HepG2 (cell line): ENCODE measurements around the gene EMILIN1. TPM values are rescaled to one million over a fixed set of nuclear protein-coding genes. Genes with fewer than 3 reads are reported as not detected.
A peak's percentile ranks its signal among the peaks of the same experiment; 100 is the strongest.

ENCODE experiments used
- ASH2L ChIP-seq: fragments of 300-600, 200-600 bp; sonication (generic); IDR thresholded peaks from 2 replicates; pipeline ENCODE4 v1.7.0; 2017; ENCODE audit warnings: low read depth, mild to moderate bottlenecking, moderate library complexity, mixed read lengths, low read length; ENCODE audit not compliant: insufficient read length
- ATAD3A ChIP-seq: sonication (generic); formaldehyde crosslinking; IDR thresholded peaks from 2 replicates; pipeline ENCODE4 v1.4.0; 2020; ENCODE audit warnings: missing genetic modification reagents
- ATF7 ChIP-seq, 2 experiments: fragments of 450-650 bp in 1 of 2; sonication (generic) in 1 of 2; formaldehyde crosslinking in 1 of 2; IDR thresholded peaks; 2 replicates each; pipeline versions ENCODE4 v1.4.0 to v1.6.1; 2016 to 2020; ENCODE audit warnings: antibody characterized with exemption in 1 of 2, mild to moderate bottlenecking in 1 of 2, missing genetic modification reagents in 1 of 2
- ATF7-NPFF ChIP-seq: sonication (generic); formaldehyde crosslinking; IDR thresholded peaks from 2 replicates; pipeline ENCODE4 v1.8.1; 2023; ENCODE audit warnings: mild to moderate bottlenecking, low read depth, missing genetic modification reagents, moderate library complexity
- HCFC1 ChIP-seq: fragments of 150-350 bp; IDR thresholded peaks from 2 replicates; pipeline ENCODE4 v1.6.1; 2014; ENCODE audit warnings: low read depth, low read length
- KDM5A ChIP-seq: fragments of 200-600 bp; sonication (generic); IDR thresholded peaks from 2 replicates; pipeline ENCODE4 v1.7.0; 2018; ENCODE audit warnings: antibody characterized with exemption, mild to moderate bottlenecking, low read length, borderline replicate concordance
- MXI1 ChIP-seq: IDR thresholded peaks from 3 replicates; pipeline ENCODE4 v1.6.1; 2012; ENCODE audit warnings: low read depth, low read length, inconsistent platforms, borderline replicate concordance
- PHF21A ChIP-seq: sonication (generic); formaldehyde crosslinking; IDR thresholded peaks from 2 replicates; pipeline ENCODE4 v1.5.0; 2020; ENCODE audit warnings: mild to moderate bottlenecking, missing genetic modification reagents
- RBFOX2 ChIP-seq: fragments of 200-400 bp; formaldehyde crosslinking; IDR thresholded peaks from 2 replicates; pipeline ENCODE4 v1.6.1; 2017; ENCODE audit warnings: low read depth, mild to moderate bottlenecking, low read length
- SMAD1 ChIP-seq: sonication (generic); formaldehyde crosslinking; IDR thresholded peaks from 2 replicates; pipeline ENCODE4 v1.4.0; 2020; ENCODE audit warnings: missing genetic modification reagents, low read depth, mild to moderate bottlenecking, borderline replicate concordance
- SP140L ChIP-seq: sonication (generic); formaldehyde crosslinking; IDR thresholded peaks from 2 replicates; pipeline ENCODE4 v1.4.0; 2020; ENCODE audit warnings: missing genetic modification reagents, borderline replicate concordance
- U2AF2 ChIP-seq: fragments of 200-400 bp; formaldehyde crosslinking; IDR thresholded peaks from 2 replicates; pipeline ENCODE4 v1.6.1; 2017; ENCODE audit warnings: low read depth, mild to moderate bottlenecking, low read length
- ZKSCAN1 ChIP-seq: fragments of 150-350 bp; IDR thresholded peaks from 2 replicates; pipeline ENCODE4 v1.6.1; 2014; ENCODE audit warnings: low read length
- ZMAT3 ChIP-seq: sonication (generic); formaldehyde crosslinking; conservative IDR thresholded peaks from 2 replicates; pipeline ENCODE4 v1.7.0; 2021; ENCODE audit warnings: missing genetic modification reagents
- ZNF205 ChIP-seq: IDR thresholded peaks from 2 replicates; pipeline ENCODE4 v1.6.1; 2018; ENCODE audit warnings: missing biosample characterization, missing genetic modification reagents
- ZNF510 ChIP-seq: sonication (generic); formaldehyde crosslinking; IDR thresholded peaks from 2 replicates; pipeline ENCODE4 v1.4.0; 2020; ENCODE audit warnings: low read depth, mild to moderate bottlenecking, missing genetic modification reagents
- ZNF549 ChIP-seq: sonication (generic); formaldehyde crosslinking; IDR thresholded peaks from 2 replicates; pipeline ENCODE4 v1.5.0; 2020; ENCODE audit warnings: missing genetic modification reagents
- polyA plus RNA-seq, 8 experiments: library from polyadenylated mRNA; depleted of rRNA in 3 of 8; stranded (reverse) in 7 of 8; unstranded in 1 of 8; fragments of >200 nt; fragmentation: Illumina TruSeq in 4 of 8; extraction: Trizol in 4 of 8; gene quantifications; 2 replicates each; pipeline versions ENCODE4 v1.2.1 to v1.2.3, GENCODE V29; 2011 to 2016; ENCODE audit warnings: low read depth in 4 of 8, missing spikeins in 1 of 8, mixed read lengths in 1 of 8; ENCODE audit not compliant: insufficient read depth in 1 of 8
- total RNA-seq, 5 experiments: library from RNA; depleted of rRNA; stranded (reverse); fragments of >200 nt; fragmentation: Illumina TruSeq; extraction: Trizol; gene quantifications; 2 replicates each; pipeline ENCODE4 v1.2.3, GENCODE V29; 2016; ENCODE audit warnings: low read depth in 1 of 5
- TF ChIP-seq, protein P1 (sequence below): sonication (generic); formaldehyde crosslinking; IDR thresholded peaks from 2 replicates; pipeline ENCODE4 v1.8.1; 2023; ENCODE audit warnings: mild to moderate bottlenecking, moderate library complexity, missing genetic modification reagents
- TF ChIP-seq, protein P2 (sequence below), 2 experiments: sonication (generic) in 1 of 2; formaldehyde crosslinking in 1 of 2; IDR thresholded peaks; 2 replicates each; pipeline versions ENCODE4 v1.4.0 to v1.6.1; 2016 to 2020; ENCODE audit warnings: borderline replicate concordance in 1 of 2, low read depth in 1 of 2, mild to moderate bottlenecking in 1 of 2, missing genetic modification reagents in 1 of 2
- TF ChIP-seq, protein P3 (sequence below): sonication (generic); formaldehyde crosslinking; conservative IDR thresholded peaks from 2 replicates; pipeline ENCODE4 v1.8.0; 2022; ENCODE audit warnings: low read depth, missing genetic modification reagents
- TF ChIP-seq, protein P4 (sequence below): sonication (generic); formaldehyde crosslinking; IDR thresholded peaks from 2 replicates; pipeline ENCODE4 v1.4.0; 2020; ENCODE audit warnings: mild to moderate bottlenecking, missing genetic modification reagents

EMILIN1 gene
- total and polyA plus RNA-seq, 2 of the 13 experiments (the other 11 are each of a cell fraction or from before 2014, with no cell fraction given), result 8.1 to 9.7 TPM

DNA sequence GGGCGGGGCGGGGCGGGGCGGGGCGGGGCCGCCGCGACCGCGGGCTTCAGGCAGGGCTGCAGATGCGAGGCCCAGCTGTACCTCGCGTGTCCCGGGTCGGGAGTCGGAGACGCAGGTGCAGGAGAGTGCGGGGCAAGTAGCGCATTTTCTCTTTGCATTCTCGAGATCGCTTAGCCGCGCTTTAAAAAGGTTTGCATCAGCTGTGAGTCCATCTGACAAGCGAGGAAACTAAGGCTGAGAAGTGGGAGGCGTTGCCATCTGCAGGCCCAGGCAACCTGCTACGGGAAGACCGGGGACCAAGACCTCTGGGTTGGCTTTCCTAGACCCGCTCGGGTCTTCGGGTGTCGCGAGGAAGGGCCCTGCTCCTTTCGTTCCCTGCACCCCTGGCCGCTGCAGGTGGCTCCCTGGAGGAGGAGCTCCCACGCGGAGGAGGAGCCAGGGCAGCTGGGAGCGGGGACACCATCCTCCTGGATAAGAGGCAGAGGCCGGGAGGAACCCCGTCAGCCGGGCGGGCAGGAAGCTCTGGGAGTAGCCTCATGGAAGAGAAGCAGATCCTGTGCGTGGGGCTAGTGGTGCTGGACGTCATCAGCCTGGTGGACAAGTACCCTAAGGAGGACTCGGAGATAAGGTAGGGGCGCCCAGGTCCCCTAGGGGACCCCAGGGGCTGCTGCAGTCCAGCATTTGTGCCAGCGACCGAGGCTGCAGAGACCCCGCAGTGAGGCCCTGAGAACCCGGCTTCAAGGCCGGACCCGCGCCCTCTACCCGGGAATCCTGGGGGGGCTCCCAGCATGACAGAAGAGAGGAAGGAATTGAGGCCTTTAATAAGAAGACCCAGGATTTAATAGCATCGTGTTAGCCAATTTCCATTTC lies 8.5 kb downstream of the EMILIN1 start, which contains the start of gene KHK (continued):
- TF ChIP-seq, protein P1, sequence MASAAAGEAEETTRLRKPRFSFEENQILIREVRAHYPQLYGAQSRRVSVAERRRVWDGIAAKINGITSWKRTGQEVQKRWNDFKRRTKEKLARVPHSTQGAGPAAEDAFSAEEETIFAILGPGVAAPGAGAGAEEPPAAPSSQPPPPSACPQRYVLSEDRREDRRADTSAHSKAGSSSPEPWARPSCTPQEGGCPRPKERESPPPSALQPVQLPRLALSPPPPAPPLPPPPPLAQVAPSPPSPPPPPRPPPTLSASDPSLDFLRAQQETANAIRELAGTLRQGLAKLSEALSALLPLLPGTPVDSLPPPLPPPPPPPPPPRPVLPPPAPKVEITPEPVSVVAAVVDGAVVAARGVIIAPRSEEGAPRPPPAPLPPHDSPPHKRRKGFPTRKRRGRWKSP (CRISPR knock-in tag), result 0 out of 2 replicates have a peak, but pooled peaks have one; percentile 34
- TF ChIP-seq U2AF2, result no peak
- TF ChIP-seq PHF21A (CRISPR knock-in tag), result no peak; the same call in 1 of the 2 replicates
- TF ChIP-seq HCFC1, result no peak
- TF ChIP-seq SMAD1 (CRISPR knock-in tag), result peak; percentile 39; the same call in 1 of the 2 replicates
- TF ChIP-seq ZNF549, result no peak
- TF ChIP-seq KDM5A, result peak; percentile 63; the same call in 1 of the 2 replicates
- TF ChIP-seq ZKSCAN1, result no peak
- TF ChIP-seq, protein P2, sequence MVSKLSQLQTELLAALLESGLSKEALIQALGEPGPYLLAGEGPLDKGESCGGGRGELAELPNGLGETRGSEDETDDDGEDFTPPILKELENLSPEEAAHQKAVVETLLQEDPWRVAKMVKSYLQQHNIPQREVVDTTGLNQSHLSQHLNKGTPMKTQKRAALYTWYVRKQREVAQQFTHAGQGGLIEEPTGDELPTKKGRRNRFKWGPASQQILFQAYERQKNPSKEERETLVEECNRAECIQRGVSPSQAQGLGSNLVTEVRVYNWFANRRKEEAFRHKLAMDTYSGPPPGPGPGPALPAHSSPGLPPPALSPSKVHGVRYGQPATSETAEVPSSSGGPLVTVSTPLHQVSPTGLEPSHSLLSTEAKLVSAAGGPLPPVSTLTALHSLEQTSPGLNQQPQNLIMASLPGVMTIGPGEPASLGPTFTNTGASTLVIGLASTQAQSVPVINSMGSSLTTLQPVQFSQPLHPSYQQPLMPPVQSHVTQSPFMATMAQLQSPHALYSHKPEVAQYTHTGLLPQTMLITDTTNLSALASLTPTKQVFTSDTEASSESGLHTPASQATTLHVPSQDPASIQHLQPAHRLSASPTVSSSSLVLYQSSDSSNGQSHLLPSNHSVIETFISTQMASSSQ (IDR thresholded peaks at IDR 0.05; ENCODE audit: low read depth), result peak; percentile 30; the same call in 1 of the 2 replicates
- TF ChIP-seq, protein P2 (CRISPR knock-in tag; IDR thresholded peaks at IDR 0.05; ENCODE audit: borderline replicate concordance), result 0 out of 2 replicates have a peak, but pooled peaks have one; percentile 0
- TF ChIP-seq ASH2L, result peak; percentile 41
- TF ChIP-seq, protein P3, sequence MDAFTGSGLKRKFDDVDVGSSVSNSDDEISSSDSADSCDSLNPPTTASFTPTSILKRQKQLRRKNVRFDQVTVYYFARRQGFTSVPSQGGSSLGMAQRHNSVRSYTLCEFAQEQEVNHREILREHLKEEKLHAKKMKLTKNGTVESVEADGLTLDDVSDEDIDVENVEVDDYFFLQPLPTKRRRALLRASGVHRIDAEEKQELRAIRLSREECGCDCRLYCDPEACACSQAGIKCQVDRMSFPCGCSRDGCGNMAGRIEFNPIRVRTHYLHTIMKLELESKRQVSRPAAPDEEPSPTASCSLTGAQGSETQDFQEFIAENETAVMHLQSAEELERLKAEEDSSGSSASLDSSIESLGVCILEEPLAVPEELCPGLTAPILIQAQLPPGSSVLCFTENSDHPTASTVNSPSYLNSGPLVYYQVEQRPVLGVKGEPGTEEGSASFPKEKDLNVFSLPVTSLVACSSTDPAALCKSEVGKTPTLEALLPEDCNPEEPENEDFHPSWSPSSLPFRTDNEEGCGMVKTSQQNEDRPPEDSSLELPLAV (CRISPR knock-in tag), result no peak
- TF ChIP-seq ATF7-NPFF (CRISPR knock-in tag), result 0 out of 2 replicates have a peak, but pooled peaks have one; percentile 43
- TF ChIP-seq, protein P4, sequence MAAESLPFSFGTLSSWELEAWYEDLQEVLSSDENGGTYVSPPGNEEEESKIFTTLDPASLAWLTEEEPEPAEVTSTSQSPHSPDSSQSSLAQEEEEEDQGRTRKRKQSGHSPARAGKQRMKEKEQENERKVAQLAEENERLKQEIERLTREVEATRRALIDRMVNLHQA (CRISPR knock-in tag), result no peak
- TF ChIP-seq SP140L, result no peak
- TF ChIP-seq ZNF205 (CRISPR knock-in tag), result no peak; the same call in 1 of the 2 replicates
- no peak for TF ChIP-seq ATAD3A (CRISPR knock-in tag)
- no peak for TF ChIP-seq ATF7 (IDR thresholded peaks at IDR 0.05)
- TF ChIP-seq ATF7 (CRISPR knock-in tag; IDR thresholded peaks at IDR 0.05), result 0 out of 2 replicates have a peak, but pooled peaks have one; percentile 26
- TF ChIP-seq ZNF510 (CRISPR knock-in tag), result no peak; the same call in 1 of the 2 replicates
- TF ChIP-seq ZMAT3 (CRISPR knock-in tag), result no peak
- no peak for TF ChIP-seq MXI1
- TF ChIP-seq RBFOX2, result no peak
